ENCODE data around the gene MYDGF.

The MYDGF gene

GRCh38 chr19:4656102-4656501 is 14.0 kb downstream of the MYDGF start:
- H3K4me3 ChIP-seq (ENCODE audit: low read depth, low read length), result no peak overlapping the region
- no peak for DNase-seq (ENCODE audit: low read depth)
- no peak for TF ChIP-seq CTCF (IDR thresholded peaks at IDR 0.05; ENCODE audit: control insufficient read depth, extremely low read depth, insufficient read depth)

- no peak overlapping the region for H3K4me3 ChIP-seq (ENCODE audit: low read depth, low read length)
- no peak for DNase-seq (ENCODE audit: low read depth)
- no peak for TF ChIP-seq CTCF (IDR thresholded peaks at IDR 0.05; ENCODE audit: control insufficient read depth, extremely low read depth, insufficient read depth)
These were observed 15.4 kb downstream of the MYDGF start for GRCh38 chr19:4654437-4655361.

GRCh38 chr19:4653793-4654436 is 16.2 kb downstream of the MYDGF start:
- TF ChIP-seq CTCF (IDR thresholded peaks at IDR 0.05; ENCODE audit: control insufficient read depth, extremely low read depth, insufficient read depth), result no peak
- H3K4me3 ChIP-seq (ENCODE audit: low read depth, low read length), result no peak overlapping the region
- no peak for DNase-seq (ENCODE audit: low read depth)

GRCh38 chr19:4652075-4652474 is 18.1 kb downstream of the MYDGF start:
- H3K4me3 ChIP-seq (ENCODE audit: low read depth, low read length), result no peak overlapping the region
- no peak for DNase-seq (ENCODE audit: low read depth)
- TF ChIP-seq CTCF (IDR thresholded peaks at IDR 0.05; ENCODE audit: control insufficient read depth, extremely low read depth, insufficient read depth), result no peak

- H3K4me3 ChIP-seq (ENCODE audit: low read depth, low read length), result no peak overlapping the region
- TF ChIP-seq CTCF (IDR thresholded peaks at IDR 0.05; ENCODE audit: control insufficient read depth, extremely low read depth, insufficient read depth), result no peak
- no peak for DNase-seq (ENCODE audit: low read depth)
These were observed 20.0 kb downstream of the MYDGF start for GRCh38 chr19:4650159-4650558.

GRCh38 chr19:4649392-4650047 is 20.6 kb downstream of the MYDGF start:
- no peak for DNase-seq (ENCODE audit: low read depth)
- no peak for TF ChIP-seq CTCF (IDR thresholded peaks at IDR 0.05; ENCODE audit: control insufficient read depth, extremely low read depth, insufficient read depth)
- H3K4me3 ChIP-seq (ENCODE audit: low read depth, low read length), result no peak overlapping the region
